ENCODE results near the gene IDI2. TPM values are rescaled to one million over a fixed set of nuclear protein-coding genes. Genes with fewer than 3 reads are reported as not detected.

The IDI2 gene
- total RNA-seq = not detected
- total RNA-seq (2013) = not detected

GRCh38 chr10:1025683-1026082 lies at the start of gene IDI2:
Gene IDI2, minus strand, starts transcription at chr10:1025859. Its CDS starts 1,136 bp downstream, at chr10:1024723.
- intact Hi-C loops (cut with micrococcal nuclease) = no loop called here

GRCh38 chr10:1074748-1075308 lies 49.2 kb upstream of the IDI2 start:
- H3K4me3 Mint-ChIP-seq = no peak overlapping the region
- H3K27me3 Mint-ChIP-seq (ENCODE audit: low read depth in 2 of 2) = no peaks in the 10 kb centered on the region
- no peaks in the 10 kb centered on the region for H3K9me3 Mint-ChIP-seq
- 92% methylated on average over 18 of the region's 18 CpGs for WGBS (ENCODE audit: insufficient coverage)
- peaks cover 3% of the 10 kb centered on the region for H3K36me3 Mint-ChIP-seq
- H3K27me3 ChIP-seq (ENCODE audit: control insufficient read depth, insufficient read depth, low read length) = no peaks in the 10 kb centered on the region
- no peak overlapping the region for H3K4me3 ChIP-seq (ENCODE audit: low read length)
- H3K4me1 ChIP-seq (ENCODE audit: control insufficient read depth, insufficient read depth, low read length) = peaks cover 3% of the 10 kb centered on the region
- H3K4me1 Mint-ChIP-seq = peaks cover 19 to 40% of the 10 kb centered on the region in 2 donors
- H3K36me3 ChIP-seq (ENCODE audit: control insufficient read depth, insufficient read depth, low read length) = peaks cover 49% of the 10 kb centered on the region
- peak overlapping the region; percentile 77 to 90 for H3K27ac Mint-ChIP-seq
- intact Hi-C loops (cut with micrococcal nuclease) = no loop called here
- H3K9me3 ChIP-seq (ENCODE audit: control insufficient read depth, insufficient read depth, low read length) = no peaks in the 10 kb centered on the region
- no peak overlapping the region for H3K27ac ChIP-seq (ENCODE audit: low read length)
- no peak for TF ChIP-seq CTCF (IDR thresholded peaks at IDR 0.05)
- DNase-seq (peak in 1 of 2 donors; percentile 54), ATAC-seq (peak in 2 of 3 donors; percentile 47 to 54)

More at GRCh38 chr10:1025683-1026082, at the start of gene IDI2:
- peaks cover 0 to 8% of the 10 kb centered on the region in 2 donors for H3K4me1 Mint-ChIP-seq
- Histone ChIP-seq H3K36me3 (ENCODE audit: control insufficient read depth, insufficient read depth, low read length) (no peaks in the 10 kb centered on the region), H3K9me3 (ENCODE audit: control insufficient read depth, insufficient read depth, low read length) (no peaks in the 10 kb centered on the region), H3K4me1 (ENCODE audit: control insufficient read depth, insufficient read depth, low read length) (no peaks in the 10 kb centered on the region), H3K27ac (ENCODE audit: low read length) (no peak within 1 kb of the TSS), H3K27me3 (ENCODE audit: control insufficient read depth, insufficient read depth, low read length) (no peaks in the 10 kb centered on the region), H3K4me3 (ENCODE audit: low read length) (no peak within 1 kb of the TSS)
- H3K4me3 Mint-ChIP-seq = no peak within 1 kb of the TSS
- no peaks in the 10 kb centered on the region for H3K36me3 Mint-ChIP-seq
- no peaks in the 10 kb centered on the region for H3K27me3 Mint-ChIP-seq (ENCODE audit: low read depth in 2 of 2)
- H3K9me3 Mint-ChIP-seq = no peaks in the 10 kb centered on the region
- no CpG with 5 or more reads among the region's 1 CpG for WGBS (ENCODE audit: insufficient coverage)
- ATAC-seq (no peak), DNase-seq (no peak)
- no peak for TF ChIP-seq CTCF (IDR thresholded peaks at IDR 0.05)
- no peak within 1 kb of the TSS for H3K27ac Mint-ChIP-seq

- ATAC-seq (peak; percentile 37 to 60 (median 48)), DNase-seq (peak in 1 of 2 donors; percentile 24)
- H3K4me1 Mint-ChIP-seq = peaks cover 25 to 46% of the 10 kb centered on the region in 2 donors
- H3K27ac ChIP-seq (ENCODE audit: low read length) = no peak overlapping the region
- intact Hi-C loops (cut with micrococcal nuclease) = no loop called here
- peak; percentile 49 for TF ChIP-seq CTCF (IDR thresholded peaks at IDR 0.05)
- no peaks in the 10 kb centered on the region for H3K36me3 Mint-ChIP-seq
- no peak overlapping the region for H3K4me3 ChIP-seq (ENCODE audit: low read length)
- no peaks in the 10 kb centered on the region for H3K27me3 Mint-ChIP-seq (ENCODE audit: low read depth in 2 of 2)
- no peaks in the 10 kb centered on the region for H3K9me3 Mint-ChIP-seq
- 91% methylated on average over 23 of the region's 24 CpGs for WGBS (ENCODE audit: insufficient coverage)
- H3K4me3 Mint-ChIP-seq = no peak overlapping the region
- no peaks in the 10 kb centered on the region for H3K9me3 ChIP-seq (ENCODE audit: control insufficient read depth, insufficient read depth, low read length)
- peak overlapping the region; percentile 77 to 90 for H3K27ac Mint-ChIP-seq
- H3K4me1 ChIP-seq (ENCODE audit: control insufficient read depth, insufficient read depth, low read length) = peaks cover 7% of the 10 kb centered on the region
- peaks cover 43% of the 10 kb centered on the region for H3K36me3 ChIP-seq (ENCODE audit: control insufficient read depth, insufficient read depth, low read length)
- no peaks in the 10 kb centered on the region for H3K27me3 ChIP-seq (ENCODE audit: control insufficient read depth, insufficient read depth, low read length)
These were observed 48.5 kb upstream of the IDI2 start for GRCh38 chr10:1074052-1074747.
